Frontal cortex (tissue), 4 donors: ENCODE results near the gene ZNG1F. TPM values are rescaled to one million over a fixed set of nuclear protein-coding genes. Genes with fewer than 3 reads are reported as not detected.
"Not testable (repeated sequence)": the region's sequence is repeated elsewhere in the genome, so short reads cannot be mapped to it uniquely, and the experiment has no call there.

Experiments used
- DNase-seq, 2 donors: peaks; one replicate each; pipeline ENCODE4 v3.0.0; 2012; ENCODE audit warnings: low spot score in 2 of 2
- FAIRE-seq: peaks from 2 replicates; lab custom pipeline; 2012; peaks lifted over from hg19 to GRCh38; lab: Jason Lieb, UNC
- total RNA-seq: library from RNA; depleted of rRNA; stranded (reverse); fragments of >200 nt; gene quantifications from one replicate; pipeline ENCODE4 v1.2.3, GENCODE V29; 2014
- donor health status: control.
- donor health status: control.
- donor health status: control.

Gene ZNG1F
- total RNA-seq, 1 donor from 2014 or later = 12.2 TPM

DNA sequence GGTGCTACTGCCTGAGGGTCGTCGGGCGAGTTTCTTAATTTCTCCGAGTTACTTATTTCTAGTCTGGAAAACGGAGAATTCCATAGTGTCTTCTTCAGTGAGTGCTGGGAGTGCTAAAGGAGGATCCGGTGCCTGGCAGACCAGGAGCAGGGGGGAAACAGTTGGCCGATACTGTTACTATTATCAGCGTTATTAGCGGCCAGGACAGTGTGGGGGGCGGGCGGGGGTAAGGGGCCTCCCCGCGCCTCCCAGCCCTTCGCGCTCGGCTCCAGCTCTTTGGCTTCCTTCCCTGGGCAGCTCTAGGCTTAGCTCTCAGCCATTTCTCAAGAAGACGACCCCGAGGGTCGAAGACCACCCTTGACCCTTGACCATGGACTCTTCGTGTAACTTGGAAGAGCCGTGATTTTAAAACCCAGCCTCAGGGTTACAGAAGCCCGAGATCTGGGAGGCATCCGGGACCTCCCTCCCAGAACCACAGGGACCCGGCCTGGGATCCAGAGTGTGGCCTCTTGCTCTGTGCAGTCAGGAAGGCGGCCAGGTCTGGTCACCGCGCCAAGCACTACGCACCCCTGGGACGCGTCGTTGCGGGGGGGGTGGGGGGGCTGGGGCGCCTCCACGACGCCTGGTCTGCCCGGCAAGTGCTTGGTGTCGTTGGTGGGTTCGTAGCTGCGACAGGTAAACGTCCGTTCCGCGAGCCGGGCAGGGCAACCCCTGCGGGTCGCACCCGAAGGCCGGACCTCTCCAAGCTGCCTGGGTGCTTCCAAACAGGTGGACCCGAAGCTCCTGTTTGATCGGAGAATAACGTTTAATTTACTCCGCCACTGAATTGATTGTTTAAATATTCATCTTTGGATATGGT, 64.6 kb downstream of the ZNG1F start:
- not testable (repeated sequence) for FAIRE-seq

DNA sequence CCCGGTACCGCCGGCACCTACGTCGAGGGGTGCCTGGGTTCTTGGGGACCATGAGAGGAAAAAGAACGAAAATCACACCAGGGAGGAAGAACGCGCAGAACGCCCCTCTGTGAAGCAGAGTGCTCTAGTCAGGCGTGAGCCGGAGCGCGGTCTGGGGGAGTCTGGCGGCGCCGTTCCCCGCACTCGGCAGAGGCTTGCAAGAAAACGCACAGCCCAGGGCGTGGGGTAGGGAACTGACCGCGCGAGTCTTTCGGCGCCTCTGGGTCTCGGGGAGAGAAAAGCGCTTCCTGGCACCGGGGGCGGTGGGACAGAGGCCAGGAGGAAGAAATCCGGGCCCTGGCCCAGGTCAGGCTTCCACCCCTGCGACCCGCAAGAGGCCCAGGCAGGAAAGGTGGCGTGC, 65.3 kb downstream of the ZNG1F start:
- FAIRE-seq, DNase-seq: not testable (repeated sequence)

More for the DNA sequence above, 64.6 kb downstream of the ZNG1F start:
- not testable (repeated sequence) for DNase-seq

DNA sequence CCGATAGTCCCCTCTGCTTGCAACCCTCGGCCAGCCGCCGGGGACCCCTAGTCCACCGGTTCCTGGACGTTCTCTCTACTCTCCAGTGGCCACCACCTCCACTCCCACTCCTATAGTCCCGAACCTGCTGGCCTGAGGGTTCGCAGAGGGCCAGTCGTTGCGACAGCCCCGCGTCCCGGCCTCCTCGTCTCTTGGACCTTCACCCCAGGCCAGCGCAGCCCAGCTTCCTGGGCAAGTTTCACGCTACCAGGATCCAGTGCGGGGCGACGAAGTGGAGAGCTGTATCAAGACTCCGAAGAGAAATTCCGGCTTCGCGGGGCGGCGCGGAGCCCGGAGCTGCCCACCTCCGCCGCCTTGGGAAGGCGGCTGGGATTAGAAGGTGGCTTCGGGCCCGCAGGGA, 65.7 kb downstream of the ZNG1F start:
- not testable (repeated sequence) for DNase-seq, FAIRE-seq

DNA sequence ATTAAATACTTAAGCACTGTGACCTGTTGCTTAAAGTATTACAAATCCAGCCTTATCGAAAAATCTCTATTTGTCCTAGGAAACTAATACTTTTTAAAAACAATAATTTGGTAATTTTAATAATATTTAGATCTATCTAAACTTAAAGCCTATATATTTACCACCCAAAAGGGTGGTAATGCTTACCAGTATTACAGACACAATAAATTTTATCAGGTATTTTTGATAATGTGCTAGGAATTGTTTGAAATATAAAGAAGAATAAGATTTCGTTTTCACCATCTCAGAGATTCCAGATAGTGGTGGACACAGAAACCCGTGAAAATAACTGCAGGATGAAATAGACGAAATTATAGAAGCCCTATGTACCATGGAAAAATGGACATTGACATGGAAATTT, 68.4 kb downstream of the ZNG1F start:
- not testable (repeated sequence) for DNase-seq, FAIRE-seq

DNA sequence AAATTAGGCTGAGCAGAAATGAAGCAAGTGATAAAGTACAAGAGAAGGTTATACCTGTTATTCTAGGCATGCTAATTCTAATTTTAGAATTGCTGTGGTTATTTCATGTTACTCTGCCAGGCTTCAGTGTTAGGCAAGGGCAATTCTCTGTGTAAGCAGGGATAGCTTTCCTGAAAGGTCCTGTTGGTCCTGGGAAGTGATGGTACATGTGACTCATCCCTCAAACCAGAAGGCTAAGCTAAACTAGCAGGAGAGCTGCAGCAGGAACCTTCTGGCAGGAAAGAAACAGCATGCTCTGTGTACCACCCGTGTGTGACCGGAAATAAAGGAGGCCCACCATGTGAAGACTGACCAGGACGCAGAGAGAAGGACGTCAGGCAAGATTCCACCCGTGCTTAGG, 69.4 kb downstream of the ZNG1F start:
- not testable (repeated sequence) for DNase-seq, FAIRE-seq

DNA sequence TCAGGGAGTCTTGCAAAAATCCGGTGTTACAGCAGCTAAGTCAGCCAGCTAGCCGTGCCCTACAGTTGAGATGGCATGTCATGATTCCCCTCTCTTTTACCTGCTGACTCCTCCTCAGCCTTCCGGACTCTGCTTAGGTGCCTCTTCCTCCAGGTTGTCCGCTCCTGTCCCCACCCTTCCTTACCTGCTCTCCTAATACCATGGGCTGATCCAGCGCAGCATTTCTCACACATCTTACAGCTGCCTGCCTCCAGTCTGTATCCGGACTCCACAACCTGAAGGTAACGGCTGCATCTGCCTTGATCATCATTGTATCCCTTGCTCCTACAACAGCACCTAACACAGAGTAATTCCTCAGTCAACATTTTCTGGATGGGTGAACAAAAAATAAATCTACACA, 69.8 kb downstream of the ZNG1F start:
- DNase-seq, FAIRE-seq: not testable (repeated sequence)

DNA sequence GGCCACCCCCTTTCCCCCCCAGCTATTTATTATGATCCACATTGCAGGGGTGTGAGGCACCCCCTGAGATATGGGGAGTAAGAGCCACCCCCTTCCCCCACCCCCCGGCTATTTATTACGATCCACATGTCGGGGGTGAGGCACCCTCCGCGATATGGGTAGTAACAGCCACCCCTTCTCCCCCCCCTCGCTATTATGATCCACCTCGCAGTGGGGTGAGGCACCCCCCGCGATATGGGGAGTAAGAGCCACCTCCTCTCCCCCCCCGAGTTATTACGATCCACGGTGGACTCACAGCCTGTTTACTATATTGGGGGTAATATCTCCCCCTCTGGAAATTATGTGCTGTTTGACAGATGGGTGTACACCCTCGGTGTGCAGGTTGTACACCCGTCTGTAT, 75.8 kb downstream of the ZNG1F start:
- not testable (repeated sequence) for FAIRE-seq, DNase-seq

DNA sequence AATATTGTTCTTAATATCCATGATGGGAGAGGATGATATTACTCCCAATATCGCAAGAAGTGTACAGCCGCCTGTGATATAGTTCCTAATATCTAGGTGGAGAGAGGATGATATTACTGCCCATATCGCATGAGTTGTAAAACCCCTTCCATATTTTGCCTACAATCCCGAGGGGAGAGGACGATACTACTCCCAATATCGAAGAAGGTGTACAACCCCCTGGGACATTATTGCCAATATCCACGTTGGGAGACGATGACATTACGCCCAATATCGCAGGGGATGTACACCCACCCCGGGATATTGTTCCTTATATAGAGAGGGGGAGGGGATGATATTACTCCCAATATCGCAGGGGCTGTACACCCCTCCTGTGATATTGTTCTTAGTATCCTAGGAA, 77.7 kb downstream of the ZNG1F start:
- DNase-seq, FAIRE-seq: not testable (repeated sequence)

DNA sequence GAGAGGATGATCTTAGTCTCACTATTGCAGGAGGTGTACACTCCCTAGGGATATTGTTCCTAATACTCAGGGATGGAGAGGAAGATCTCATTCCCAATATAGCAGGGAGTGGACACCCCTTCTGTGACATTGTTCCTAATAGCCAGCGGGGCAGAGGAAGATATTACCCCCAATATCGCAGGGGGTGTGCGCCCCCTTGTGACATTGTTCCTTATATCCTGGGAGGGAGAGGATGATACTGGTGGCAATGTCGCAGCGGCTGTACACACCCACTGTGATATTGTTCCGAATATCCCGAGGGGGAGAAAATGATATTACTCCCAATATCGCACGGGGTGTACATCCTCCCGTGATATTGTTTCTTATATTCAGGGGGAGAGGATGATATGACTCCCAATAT, 78.2 kb downstream of the ZNG1F start:
- not testable (repeated sequence) for FAIRE-seq, DNase-seq

DNA sequence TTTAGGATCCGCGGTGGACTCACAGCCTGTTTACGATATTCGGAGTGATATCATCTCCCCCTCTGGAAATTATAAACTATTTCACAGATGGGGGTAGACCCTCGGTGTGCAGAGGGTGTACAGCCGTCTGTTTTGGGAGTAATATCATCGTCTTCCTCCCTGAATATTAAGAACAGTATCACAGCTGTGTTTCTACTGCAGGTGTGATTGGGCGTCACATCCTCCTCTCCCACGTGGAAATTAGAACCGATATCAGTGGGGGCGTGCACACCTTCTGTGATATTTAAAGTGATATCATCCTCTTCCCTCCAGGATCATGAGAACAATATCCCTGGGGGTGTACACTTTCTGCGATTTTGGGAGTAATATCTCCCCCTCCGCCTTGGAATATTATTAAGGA, 79.9 kb downstream of the ZNG1F start:
- DNase-seq, FAIRE-seq: not testable (repeated sequence)

DNA sequence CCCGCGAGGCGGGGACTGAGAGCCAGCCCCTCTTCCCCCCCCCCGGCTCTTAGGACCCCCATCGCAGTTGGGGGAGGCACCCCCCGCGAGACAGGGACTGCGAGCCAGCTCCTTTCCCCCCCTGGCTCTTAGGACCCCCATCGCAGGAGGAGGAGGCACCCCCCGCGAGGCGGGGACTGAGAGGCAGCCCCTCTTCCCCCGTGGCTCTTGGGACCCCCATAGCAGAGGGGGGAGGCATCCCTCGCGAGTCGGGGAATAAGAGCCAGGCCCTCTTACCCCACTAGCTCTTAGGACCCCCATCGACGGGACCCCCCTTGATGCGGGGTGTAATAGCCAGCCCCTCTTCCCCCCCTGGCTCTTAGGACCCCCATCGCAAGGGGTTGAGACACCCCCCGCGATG, 80.3 kb downstream of the ZNG1F start:
- DNase-seq, FAIRE-seq: not testable (repeated sequence)

DNA sequence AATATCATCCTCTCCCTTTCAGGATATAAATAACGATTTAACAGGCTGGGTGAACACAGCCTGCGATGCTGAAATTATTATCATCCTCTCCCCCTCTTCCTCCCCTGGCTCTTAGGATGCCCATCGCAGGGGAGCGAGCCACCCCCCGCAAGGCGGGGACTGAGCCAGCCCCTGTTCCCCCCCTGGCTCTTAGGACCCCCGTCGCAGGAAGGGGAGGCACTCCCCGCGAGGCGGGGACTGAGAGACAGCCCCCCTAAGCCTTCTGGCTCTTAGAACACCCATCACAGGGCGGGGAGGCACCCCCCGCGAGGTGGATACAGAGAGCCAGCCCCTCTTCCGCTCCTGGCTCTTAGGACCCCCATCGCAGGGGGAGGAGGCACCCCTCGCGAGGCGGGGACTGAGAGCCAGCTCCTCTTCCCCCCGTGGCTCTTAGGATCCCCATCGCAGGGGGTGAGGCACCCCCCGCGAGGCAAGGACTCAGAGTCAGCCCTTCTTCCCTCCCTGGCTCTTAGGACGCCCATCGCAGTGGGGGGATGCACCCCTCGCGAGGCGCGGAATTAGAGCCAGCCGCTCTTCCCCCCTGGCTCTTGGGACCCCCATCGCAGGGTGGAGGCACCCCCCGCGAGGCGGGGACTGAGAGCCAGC, 82.5 kb downstream of the ZNG1F start:
- not testable (repeated sequence) for FAIRE-seq, DNase-seq

DNA sequence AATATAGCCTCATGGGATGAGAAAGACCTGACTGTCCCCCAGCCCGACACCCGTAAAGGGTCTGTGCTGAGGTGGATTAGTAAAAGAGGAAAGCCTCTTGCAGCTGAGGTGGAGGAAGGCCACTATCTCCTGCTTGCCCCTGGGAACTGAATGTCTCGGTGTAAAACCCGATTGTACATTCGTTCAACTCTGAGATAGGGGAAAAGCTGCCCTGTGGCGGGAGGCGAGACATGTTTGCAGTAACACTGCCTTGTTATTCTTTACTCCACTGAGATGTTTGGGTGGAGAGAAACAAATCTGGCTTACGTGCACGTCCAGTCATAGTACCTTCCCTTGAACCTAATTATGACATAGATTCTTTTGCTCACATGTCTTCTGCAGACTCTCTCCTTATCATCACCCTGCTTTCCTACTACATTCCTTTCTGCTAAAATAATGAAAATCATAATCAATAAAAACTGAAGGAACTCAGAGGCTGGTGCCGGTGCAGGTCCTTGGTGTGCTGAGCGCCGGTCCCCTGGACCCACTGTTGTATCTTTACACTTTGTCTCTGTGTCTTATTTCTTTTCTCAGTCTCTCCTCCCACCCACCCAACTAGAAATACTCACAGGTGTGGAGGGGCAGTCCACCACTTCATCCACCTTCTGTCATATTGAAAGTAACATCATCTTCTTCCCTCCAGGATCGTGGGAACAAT, 83.4 kb downstream of the ZNG1F start:
- FAIRE-seq, DNase-seq: not testable (repeated sequence)

DNA sequence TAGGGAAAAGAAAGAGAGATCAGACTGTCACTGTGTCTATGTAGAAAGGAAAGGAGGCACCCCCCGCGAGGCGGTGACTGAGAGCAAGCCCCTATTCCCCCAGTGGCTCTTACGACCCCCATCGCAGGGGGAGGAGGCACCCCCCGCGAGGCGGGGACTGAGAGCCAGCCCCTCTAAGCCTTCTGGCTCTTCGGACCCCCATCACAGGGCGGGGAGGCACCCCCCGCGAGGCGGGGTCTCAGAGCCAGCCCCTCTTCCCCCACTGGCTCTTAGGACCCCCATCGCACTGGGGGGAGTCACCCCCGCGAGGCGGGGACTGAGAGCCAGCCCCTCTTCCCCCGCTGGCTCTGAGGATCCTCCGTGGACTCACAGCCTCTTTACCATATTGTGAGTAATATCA, 84.6 kb downstream of the ZNG1F start:
- FAIRE-seq, DNase-seq: not testable (repeated sequence)

DNA sequence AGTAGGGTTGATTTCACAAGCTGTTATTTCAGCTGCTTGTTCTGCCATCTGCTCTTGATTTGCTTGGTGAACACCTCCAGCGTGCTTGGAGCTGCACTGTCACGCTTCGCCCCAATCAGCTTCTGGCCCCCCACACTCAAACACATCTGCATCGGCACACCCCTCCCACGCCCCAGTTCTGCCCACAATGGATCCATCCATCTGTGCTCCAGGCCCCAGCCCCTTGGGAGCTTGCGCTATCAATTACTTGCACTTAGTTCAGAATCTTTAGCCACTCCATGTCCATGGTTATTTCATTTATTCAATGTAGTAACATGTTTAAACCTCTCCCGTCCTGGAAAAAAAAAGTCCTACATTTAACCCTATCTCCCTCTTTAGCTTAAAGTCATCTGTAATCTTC, 88.6 kb downstream of the ZNG1F start:
- DNase-seq, FAIRE-seq: not testable (repeated sequence)

DNA sequence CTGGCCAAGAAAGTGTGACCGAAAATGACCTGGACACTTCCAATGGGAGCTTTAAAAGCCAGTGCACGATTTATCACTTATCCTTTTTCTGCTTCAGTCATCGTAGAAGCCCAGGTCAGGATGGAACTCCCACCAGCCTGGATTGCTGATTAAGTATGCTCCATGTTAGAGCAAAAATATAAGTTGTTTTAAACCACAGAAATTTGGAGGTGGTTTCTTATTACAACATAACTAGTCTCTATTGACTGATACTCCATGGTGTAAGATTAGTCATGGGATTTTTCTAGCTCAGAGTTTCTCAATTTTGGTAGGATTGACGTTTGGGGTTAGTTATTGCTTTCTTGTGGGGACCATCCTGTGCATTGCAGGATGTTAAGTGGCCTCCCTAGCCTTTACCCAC, 90.4 kb downstream of the ZNG1F start:
- FAIRE-seq = not testable (repeated sequence)

DNA sequence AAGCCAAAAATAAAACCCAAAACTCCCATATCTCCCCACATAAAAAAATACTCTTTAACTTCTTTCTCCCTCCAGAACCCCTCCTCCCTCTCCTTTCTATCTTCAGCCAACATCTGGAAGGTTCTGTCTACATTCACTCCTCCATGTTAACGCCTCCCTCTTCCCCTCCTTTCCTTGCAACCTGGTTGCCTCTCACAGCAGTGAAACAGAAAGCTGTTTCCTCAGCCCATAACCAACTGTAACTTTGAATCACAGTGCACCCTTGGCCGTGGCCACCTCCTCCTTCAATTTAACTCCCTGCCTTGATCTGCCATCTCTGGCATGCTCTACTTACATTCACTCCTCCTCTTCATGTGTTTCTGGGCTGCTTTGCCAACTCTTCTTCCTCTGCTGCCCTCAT, 94.1 kb downstream of the ZNG1F start:
- not testable (repeated sequence) for FAIRE-seq, DNase-seq

More for the DNA sequence above, 90.4 kb downstream of the ZNG1F start:
- DNase-seq = not testable (repeated sequence)

DNA sequence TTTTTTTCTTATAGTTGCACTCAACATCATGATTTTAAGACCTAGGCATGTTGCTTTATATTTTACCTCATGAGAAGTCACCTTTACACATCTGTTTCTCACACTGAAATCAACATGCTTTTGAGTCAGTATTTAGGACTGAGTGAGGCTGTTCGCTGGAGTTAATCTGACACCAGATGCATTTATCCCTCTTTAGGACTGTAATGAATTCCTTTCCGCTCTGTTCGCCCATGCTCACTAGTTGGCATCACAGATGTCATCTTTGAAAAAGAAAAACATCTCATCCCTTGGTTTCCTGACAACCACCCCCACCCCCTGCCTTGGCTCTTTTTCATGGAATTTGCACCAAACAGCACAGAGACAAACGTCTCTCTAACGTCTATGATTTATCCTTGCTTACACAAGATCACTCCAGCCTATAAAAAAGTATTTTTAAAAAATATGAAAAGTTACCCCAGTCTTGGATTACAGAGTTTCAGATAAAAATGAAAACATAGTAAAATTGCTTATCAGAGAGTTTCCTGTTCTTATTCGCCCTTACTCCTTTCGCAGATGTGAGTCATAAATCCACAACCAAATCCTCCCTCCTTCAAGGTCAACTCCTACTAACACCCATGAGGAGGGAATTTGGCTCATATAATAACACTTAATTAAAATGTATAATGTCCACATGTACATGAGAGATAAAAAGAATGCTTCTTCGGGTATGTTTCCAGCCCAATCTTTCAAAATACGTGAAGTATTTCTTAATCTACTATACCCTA, 94.9 kb downstream of the ZNG1F start:
- not testable (repeated sequence) for FAIRE-seq, DNase-seq

DNA sequence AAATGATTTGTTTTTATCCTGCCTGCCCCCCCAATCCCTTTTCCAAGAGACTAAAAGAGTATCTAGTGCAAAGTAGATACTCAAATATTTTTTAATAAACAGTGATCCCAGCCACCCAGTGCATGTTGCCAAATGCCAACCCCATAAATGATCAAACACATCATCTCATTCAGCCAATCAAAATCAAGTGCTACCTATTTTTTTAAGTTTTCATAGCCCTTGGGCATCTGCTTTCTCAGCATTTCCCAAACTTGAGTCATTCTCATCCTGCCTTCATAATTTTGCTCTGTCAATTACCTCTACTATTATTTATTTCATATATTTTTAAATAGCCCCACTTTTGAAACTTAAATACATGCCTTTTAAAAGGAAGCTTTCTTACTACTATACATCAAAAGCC, 98.2 kb downstream of the ZNG1F start:
- not testable (repeated sequence) for FAIRE-seq, DNase-seq
